OCI-LY1 (cell line): Measurements from ENCODE around the gene PTPRA.

Source experiments
- EZH2 ChIP-seq: fragments of 200-600 bp; sonication (generic), shearing (Covaris generic); IDR thresholded peaks from 2 replicates; pipeline ENCODE4 v1.8.0; 2017; ENCODE audit warnings: borderline replicate concordance, mixed run types, mild to moderate bottlenecking, antibody characterized with exemption, low read length, moderate library complexity, mixed read lengths
- TF ChIP-seq, protein P1 (sequence below): fragments of 200-600 bp; sonication (generic), shearing (Covaris generic); IDR thresholded peaks from 2 replicates; pipeline ENCODE4 v1.5.1; 2017; ENCODE audit warnings: mild to moderate bottlenecking, antibody characterized with exemption, low read length, moderate library complexity, mixed read lengths

DNA sequence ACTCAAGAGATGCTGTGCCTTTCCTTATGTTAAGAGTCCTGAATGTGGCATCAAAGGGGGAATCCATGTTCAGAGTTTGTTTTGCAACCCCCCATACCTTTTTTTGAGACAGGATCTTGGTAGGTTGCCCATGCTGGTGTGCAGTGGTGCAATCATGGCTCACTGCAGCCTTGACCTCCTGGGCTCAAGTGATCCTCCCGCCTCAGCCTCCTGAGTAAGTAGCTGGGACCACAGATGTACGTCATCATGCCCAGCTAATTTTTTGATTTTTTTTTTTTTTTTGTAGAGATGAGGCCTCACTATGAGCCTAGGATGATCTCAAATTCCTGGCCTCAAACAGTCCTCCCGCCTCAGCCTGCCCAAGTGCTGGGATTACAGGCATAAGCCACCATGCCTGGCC, 16.5 kb downstream of the PTPRA start:
- TF ChIP-seq, protein P1, sequence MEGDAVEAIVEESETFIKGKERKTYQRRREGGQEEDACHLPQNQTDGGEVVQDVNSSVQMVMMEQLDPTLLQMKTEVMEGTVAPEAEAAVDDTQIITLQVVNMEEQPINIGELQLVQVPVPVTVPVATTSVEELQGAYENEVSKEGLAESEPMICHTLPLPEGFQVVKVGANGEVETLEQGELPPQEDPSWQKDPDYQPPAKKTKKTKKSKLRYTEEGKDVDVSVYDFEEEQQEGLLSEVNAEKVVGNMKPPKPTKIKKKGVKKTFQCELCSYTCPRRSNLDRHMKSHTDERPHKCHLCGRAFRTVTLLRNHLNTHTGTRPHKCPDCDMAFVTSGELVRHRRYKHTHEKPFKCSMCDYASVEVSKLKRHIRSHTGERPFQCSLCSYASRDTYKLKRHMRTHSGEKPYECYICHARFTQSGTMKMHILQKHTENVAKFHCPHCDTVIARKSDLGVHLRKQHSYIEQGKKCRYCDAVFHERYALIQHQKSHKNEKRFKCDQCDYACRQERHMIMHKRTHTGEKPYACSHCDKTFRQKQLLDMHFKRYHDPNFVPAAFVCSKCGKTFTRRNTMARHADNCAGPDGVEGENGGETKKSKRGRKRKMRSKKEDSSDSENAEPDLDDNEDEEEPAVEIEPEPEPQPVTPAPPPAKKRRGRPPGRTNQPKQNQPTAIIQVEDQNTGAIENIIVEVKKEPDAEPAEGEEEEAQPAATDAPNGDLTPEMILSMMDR: no peak
- TF ChIP-seq EZH2: no peak
